Mucosa of stomach (tissue), 1 donor: Measurements from ENCODE around the gene NUP210L.

Source experiments
- H3K27me3 ChIP-seq: one replicate; pipeline ENCODE4 v1.7.0; 2013; ENCODE audit warnings: mild to moderate bottlenecking, low read length; ENCODE audit not compliant: control insufficient read depth, insufficient read depth
- H3K36me3 ChIP-seq: one replicate; pipeline ENCODE4 v1.7.0; 2013; ENCODE audit warnings: low read length; ENCODE audit not compliant: control insufficient read depth, insufficient read depth
- H3K4me1 ChIP-seq: one replicate; pipeline ENCODE4 v1.7.0; 2013; ENCODE audit warnings: mild to moderate bottlenecking, low read length; ENCODE audit not compliant: control insufficient read depth, insufficient read depth
- H3K4me3 ChIP-seq: one replicate; pipeline ENCODE4 v1.7.0; 2013; ENCODE audit warnings: low read length
- H3K9ac ChIP-seq: one replicate; pipeline ENCODE4 v1.7.0; 2013; ENCODE audit warnings: mild to moderate bottlenecking, low read length, moderate library complexity
- H3K9me3 ChIP-seq: one replicate; pipeline ENCODE4 v1.7.0; 2013; ENCODE audit warnings: mild to moderate bottlenecking, low read length, moderate library complexity; ENCODE audit not compliant: control insufficient read depth
- donor health status: Pancreatic carcinoma.

NUP210L gene

GRCh38 chr1:153942766-153943549, 211.9 kb downstream of the NUP210L start:
- no peaks in the 10 kb centered on the region for H3K9me3 ChIP-seq
- no peaks in the 10 kb centered on the region for H3K27me3 ChIP-seq
- H3K4me1 ChIP-seq, result peaks cover 19% of the 10 kb centered on the region
- H3K4me3 ChIP-seq, result no peak overlapping the region
- no peaks in the 10 kb centered on the region for H3K36me3 ChIP-seq
- H3K9ac ChIP-seq, result no peak overlapping the region
